Measurements from ENCODE around the gene FTO.

Gene FTO

DNA sequence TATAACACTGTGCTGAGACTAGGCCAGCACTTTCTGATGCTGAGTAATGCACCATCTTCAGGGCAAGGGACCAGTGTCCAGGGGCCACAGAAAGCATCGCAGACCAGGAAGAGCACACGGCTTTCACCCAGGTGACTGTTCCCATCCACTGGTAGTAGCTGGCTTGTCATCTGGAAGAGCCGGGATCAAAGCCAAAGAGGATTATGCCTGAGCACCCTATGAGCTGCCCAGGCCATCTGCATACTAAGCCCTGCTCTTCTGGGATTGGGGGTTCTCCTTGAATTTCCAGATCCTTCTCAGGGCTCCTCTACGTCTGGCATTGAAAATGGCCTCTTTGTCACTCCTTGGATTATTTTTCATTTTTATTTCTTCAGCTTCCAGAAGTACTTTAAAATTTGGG is 441.9 kb downstream of the FTO start:
- Histone ChIP-seq H3K9me3 (ENCODE audit: control insufficient read depth, low read length) (no peaks in the 10 kb centered on the region), H3K36me3 (ENCODE audit: control insufficient read depth, insufficient read depth, low read length) (no peaks in the 10 kb centered on the region), H3K9ac (no peak overlapping the region), H3K79me2 (no peaks in the 10 kb centered on the region), H3K27me3 (ENCODE audit: control insufficient read depth, insufficient read depth, low read length) (no peaks in the 10 kb centered on the region), H3K4me3 (ENCODE audit: low read depth, low read length) (no peak overlapping the region), H2AFZ (no peak overlapping the region), H3K27ac (no peak overlapping the region), H3K4me2 (ENCODE audit: low read length) (no peak overlapping the region), H3K4me1 (no peaks in the 10 kb centered on the region)
- TF ChIP-seq, protein P1, sequence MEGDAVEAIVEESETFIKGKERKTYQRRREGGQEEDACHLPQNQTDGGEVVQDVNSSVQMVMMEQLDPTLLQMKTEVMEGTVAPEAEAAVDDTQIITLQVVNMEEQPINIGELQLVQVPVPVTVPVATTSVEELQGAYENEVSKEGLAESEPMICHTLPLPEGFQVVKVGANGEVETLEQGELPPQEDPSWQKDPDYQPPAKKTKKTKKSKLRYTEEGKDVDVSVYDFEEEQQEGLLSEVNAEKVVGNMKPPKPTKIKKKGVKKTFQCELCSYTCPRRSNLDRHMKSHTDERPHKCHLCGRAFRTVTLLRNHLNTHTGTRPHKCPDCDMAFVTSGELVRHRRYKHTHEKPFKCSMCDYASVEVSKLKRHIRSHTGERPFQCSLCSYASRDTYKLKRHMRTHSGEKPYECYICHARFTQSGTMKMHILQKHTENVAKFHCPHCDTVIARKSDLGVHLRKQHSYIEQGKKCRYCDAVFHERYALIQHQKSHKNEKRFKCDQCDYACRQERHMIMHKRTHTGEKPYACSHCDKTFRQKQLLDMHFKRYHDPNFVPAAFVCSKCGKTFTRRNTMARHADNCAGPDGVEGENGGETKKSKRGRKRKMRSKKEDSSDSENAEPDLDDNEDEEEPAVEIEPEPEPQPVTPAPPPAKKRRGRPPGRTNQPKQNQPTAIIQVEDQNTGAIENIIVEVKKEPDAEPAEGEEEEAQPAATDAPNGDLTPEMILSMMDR (IDR thresholded peaks at IDR 0.05) = no peak

DNA sequence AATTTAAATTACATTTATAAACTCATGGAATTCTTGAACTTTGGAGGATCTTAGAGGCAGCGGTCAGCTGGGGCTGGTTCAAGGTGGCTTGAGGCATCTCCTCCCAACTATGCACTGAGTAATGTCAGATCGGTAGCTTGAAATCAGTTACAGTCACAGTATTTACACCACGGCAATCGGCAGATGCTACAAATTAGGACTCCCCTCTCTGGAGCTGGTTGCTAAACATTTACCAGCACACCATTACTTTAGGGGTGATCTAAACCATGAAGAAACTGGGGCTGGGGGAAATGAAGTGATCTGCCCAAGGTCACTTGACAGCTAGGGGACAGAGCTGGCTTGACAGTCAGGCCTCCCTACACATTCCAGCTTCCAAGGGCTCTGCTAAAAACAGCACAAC is 445.0 kb downstream of the FTO start:
- H3K36me3 ChIP-seq (ENCODE audit: control insufficient read depth, insufficient read depth, low read length) = no peaks in the 10 kb centered on the region
- TF ChIP-seq, protein P1 (IDR thresholded peaks at IDR 0.05) = no peak
- H3K9ac ChIP-seq = no peak overlapping the region
- H3K27ac ChIP-seq = no peak overlapping the region
- H2AFZ ChIP-seq = no peak overlapping the region
- no peaks in the 10 kb centered on the region for H3K79me2 ChIP-seq
- H3K9me3 ChIP-seq (ENCODE audit: control insufficient read depth, low read length) = no peaks in the 10 kb centered on the region
- H3K4me2 ChIP-seq (ENCODE audit: low read length) = no peak overlapping the region
- no peaks in the 10 kb centered on the region for H3K27me3 ChIP-seq (ENCODE audit: control insufficient read depth, insufficient read depth, low read length)
- no peak overlapping the region for H3K4me3 ChIP-seq (ENCODE audit: low read depth, low read length)
- H3K4me1 ChIP-seq = no peaks in the 10 kb centered on the region

DNA sequence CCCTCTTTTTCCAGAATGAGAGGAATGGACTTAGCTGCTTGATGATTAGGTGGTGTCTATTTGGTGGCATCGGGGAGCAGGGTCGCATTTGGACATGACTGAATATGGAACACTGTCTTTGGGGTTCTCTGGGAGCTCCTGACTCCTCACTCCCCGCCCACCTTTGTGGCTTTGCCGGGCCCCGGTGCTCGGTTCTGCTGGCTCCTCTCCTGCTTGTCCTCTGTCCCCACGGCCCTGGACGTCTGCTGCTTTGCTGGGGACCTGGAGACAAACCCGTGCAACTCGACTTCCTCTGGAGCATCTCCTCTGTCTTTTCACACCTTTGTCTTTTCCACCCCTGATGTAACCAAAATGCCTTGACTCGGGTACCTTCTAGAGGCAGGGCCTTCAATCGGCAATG is 446.9 kb downstream of the FTO start:
- H3K4me2 ChIP-seq (ENCODE audit: low read length) = no peak overlapping the region
- H3K9me3 ChIP-seq (ENCODE audit: control insufficient read depth, low read length) = no peaks in the 10 kb centered on the region
- H3K27me3 ChIP-seq (ENCODE audit: control insufficient read depth, insufficient read depth, low read length) = no peaks in the 10 kb centered on the region
- no peaks in the 10 kb centered on the region for H3K79me2 ChIP-seq
- TF ChIP-seq, protein P1 (IDR thresholded peaks at IDR 0.05) = no peak
- no peak overlapping the region for H3K4me3 ChIP-seq (ENCODE audit: low read depth, low read length)
- no peaks in the 10 kb centered on the region for H3K36me3 ChIP-seq (ENCODE audit: control insufficient read depth, insufficient read depth, low read length)
- H3K9ac ChIP-seq = no peak overlapping the region
- no peaks in the 10 kb centered on the region for H3K4me1 ChIP-seq
- no peak overlapping the region for H2AFZ ChIP-seq
- no peak overlapping the region for H3K27ac ChIP-seq

DNA sequence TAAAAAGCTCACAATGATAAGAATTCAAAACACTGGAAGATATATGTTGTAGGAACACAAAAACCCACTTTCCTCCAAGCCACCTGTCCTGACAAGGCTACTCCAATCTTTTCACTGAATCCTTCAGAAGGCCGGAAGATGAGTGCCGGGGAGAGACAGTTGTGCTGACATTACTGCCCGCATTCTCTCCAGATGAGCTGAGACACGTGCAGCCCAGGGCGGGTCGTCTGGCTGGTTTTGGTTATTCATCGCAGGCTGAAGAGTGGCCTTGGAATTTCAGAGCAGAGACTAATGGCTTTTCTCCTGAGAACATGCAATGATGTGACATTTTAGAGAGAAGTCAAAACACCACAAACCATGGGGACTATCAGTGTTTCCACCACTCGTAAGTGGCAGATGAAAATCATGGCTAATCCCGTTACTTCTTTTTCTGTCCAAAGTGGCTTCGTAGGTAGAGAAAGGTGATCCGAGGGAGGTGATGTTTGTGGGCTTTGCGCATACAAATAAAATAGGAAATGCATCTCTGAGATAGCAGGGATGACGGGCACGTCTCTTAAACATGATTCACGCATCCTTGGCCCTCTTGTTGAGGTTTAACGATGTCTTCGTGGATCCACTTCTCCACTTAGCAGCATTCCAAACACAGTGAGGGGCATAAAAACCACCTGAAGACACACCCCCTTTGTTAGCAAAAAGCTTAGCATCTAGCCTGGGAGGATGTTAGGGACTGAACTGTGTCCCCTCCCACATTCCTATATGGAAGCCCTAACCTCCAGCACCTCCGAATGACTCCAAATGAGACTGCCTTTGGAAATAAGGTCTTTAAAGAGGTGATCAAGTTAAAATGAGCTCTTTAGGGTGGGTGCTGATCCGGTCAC is 448.6 kb downstream of the FTO start:
- Histone ChIP-seq H3K36me3 (ENCODE audit: control insufficient read depth, insufficient read depth, low read length) (no peaks in the 10 kb centered on the region), H3K9me3 (ENCODE audit: control insufficient read depth, low read length) (no peaks in the 10 kb centered on the region), H3K27ac (no peak overlapping the region), H3K9ac (no peak overlapping the region), H3K4me2 (ENCODE audit: low read length) (no peak overlapping the region), H3K79me2 (no peaks in the 10 kb centered on the region), H3K4me3 (ENCODE audit: low read depth, low read length) (no peak overlapping the region), H2AFZ (peak overlapping the region; percentile 46), H3K4me1 (no peaks in the 10 kb centered on the region), H3K27me3 (ENCODE audit: control insufficient read depth, insufficient read depth, low read length) (no peaks in the 10 kb centered on the region)
- TF ChIP-seq, protein P1 (IDR thresholded peaks at IDR 0.05) = no peak

Measured in parathyroid adenoma (tissue), 2 donors.